ENCODE results near the gene LMF1. TPM values are rescaled to one million over a fixed set of nuclear protein-coding genes. Genes with fewer than 3 reads are reported as not detected.
A peak's percentile ranks its signal among the peaks of the same experiment; 100 is the strongest.

LMF1 gene
- total and polyA plus RNA-seq, 2 donors from 2014 or later = 15.4 to 28.6 TPM

GRCh38 chr16:878886-879285 is 91.9 kb downstream of the LMF1 start:
- no peak for TF ChIP-seq CTCF (IDR thresholded peaks at IDR 0.05; ENCODE audit: borderline replicate concordance, extremely low read depth, insufficient read depth)
- no peaks in the 10 kb centered on the region for H3K4me1 ChIP-seq (ENCODE audit: control insufficient read depth in 2 of 3, insufficient read depth in 2 of 3, low read depth in 1 of 3, low read length in 3 of 3)
- peaks cover 0 to 7% (median under 1%) of the 10 kb centered on the region in 3 donors for H3K9me3 ChIP-seq (ENCODE audit: control insufficient read depth in 2 of 3, insufficient read depth in 1 of 3, low read length in 3 of 3)
- H3K9ac ChIP-seq (ENCODE audit: low read length in 3 of 3) = no peak overlapping the region
- H3K27ac ChIP-seq (ENCODE audit: low read depth in 2 of 2, low read length in 2 of 2) = no peak overlapping the region
- FAIRE-seq (no peak), DNase-seq (peak in 1 of 5 donors; percentile 46)
- H3K36me3 ChIP-seq (ENCODE audit: control insufficient read depth in 2 of 3, insufficient read depth in 3 of 3, low read length in 3 of 3) = no peaks in the 10 kb centered on the region
- no peak overlapping the region for H3K4me3 ChIP-seq (ENCODE audit: low read length in 3 of 3)
- H3K27me3 ChIP-seq (ENCODE audit: control insufficient read depth, insufficient read depth, low read length) = no peaks in the 10 kb centered on the region
- intact Hi-C loops (cut with DNase I) = no loop called here

- peak in 2 of 5 donors; percentile 37 to 56 for DNase-seq
- Histone ChIP-seq H3K36me3 (ENCODE audit: control insufficient read depth in 2 of 3, insufficient read depth in 3 of 3, low read length in 3 of 3) (peaks cover 0 to 2% (median 0%) of the 10 kb centered on the region in 3 donors), H3K4me1 (ENCODE audit: control insufficient read depth in 2 of 3, insufficient read depth in 2 of 3, low read depth in 1 of 3, low read length in 3 of 3) (no peaks in the 10 kb centered on the region), H3K27ac (ENCODE audit: low read depth in 2 of 2, low read length in 2 of 2) (no peak overlapping the region), H3K9ac (ENCODE audit: low read length in 3 of 3) (no peak overlapping the region), H3K4me3 (ENCODE audit: low read length in 3 of 3) (no peak overlapping the region), H3K27me3 (ENCODE audit: control insufficient read depth, insufficient read depth, low read length) (no peaks in the 10 kb centered on the region), H3K9me3 (ENCODE audit: control insufficient read depth in 2 of 3, insufficient read depth in 1 of 3, low read length in 3 of 3) (peaks cover 0 to under 1% (median 0%) of the 10 kb centered on the region in 3 donors)
- intact Hi-C loops (cut with DNase I) = no loop called here
- no peak for TF ChIP-seq CTCF (IDR thresholded peaks at IDR 0.05; ENCODE audit: borderline replicate concordance, extremely low read depth, insufficient read depth)
- no peak for FAIRE-seq
These were observed 92.6 kb downstream of the LMF1 start for GRCh38 chr16:878072-878784.

- Histone ChIP-seq H3K4me1 (ENCODE audit: control insufficient read depth in 2 of 3, insufficient read depth in 2 of 3, low read depth in 1 of 3, low read length in 3 of 3) (no peaks in the 10 kb centered on the region), H3K27me3 (ENCODE audit: control insufficient read depth, insufficient read depth, low read length) (no peaks in the 10 kb centered on the region), H3K27ac (ENCODE audit: low read depth in 2 of 2, low read length in 2 of 2) (no peak overlapping the region), H3K9ac (ENCODE audit: low read length in 3 of 3) (no peak overlapping the region), H3K9me3 (ENCODE audit: control insufficient read depth in 2 of 3, insufficient read depth in 1 of 3, low read length in 3 of 3) (no peaks in the 10 kb centered on the region), H3K36me3 (ENCODE audit: control insufficient read depth in 2 of 3, insufficient read depth in 3 of 3, low read length in 3 of 3) (peaks cover 0 to 2% (median 0%) of the 10 kb centered on the region in 3 donors), H3K4me3 (ENCODE audit: low read length in 3 of 3) (no peak overlapping the region)
- intact Hi-C loops (cut with DNase I) = no loop called here
- no peak for TF ChIP-seq CTCF (IDR thresholded peaks at IDR 0.05; ENCODE audit: borderline replicate concordance, extremely low read depth, insufficient read depth)
- peak in 1 of 5 donors; percentile 8 for DNase-seq
- no peak for FAIRE-seq
These were observed 93.3 kb downstream of the LMF1 start for GRCh38 chr16:877242-878071.

Measured in kidney (tissue), 14 donors.